Activated CD4-positive, alpha-beta T cell treated with anti-CD3 and anti-CD28 coated beads for 4 hours (primary cell): Measurements from ENCODE around the gene SEMA5A.
"Not testable (repeated sequence)": the region's sequence is repeated elsewhere in the genome, so short reads cannot be mapped to it uniquely, and the experiment has no call there.

Experiments
- DNase-seq, 2 donors: peaks; one replicate each; pipeline ENCODE4 v3.0.0-alpha.2; 2020

Gene SEMA5A

GRCh38 chr5:9431496-9432258 is 114.2 kb downstream of the SEMA5A start:
- DNase-seq = no peak

- DNase-seq = no peak
Observed at GRCh38 chr5:9431151-9431495, 114.8 kb downstream of the SEMA5A start.

GRCh38 chr5:9430306-9430705 is 115.6 kb downstream of the SEMA5A start:
- DNase-seq = no peak

DNA sequence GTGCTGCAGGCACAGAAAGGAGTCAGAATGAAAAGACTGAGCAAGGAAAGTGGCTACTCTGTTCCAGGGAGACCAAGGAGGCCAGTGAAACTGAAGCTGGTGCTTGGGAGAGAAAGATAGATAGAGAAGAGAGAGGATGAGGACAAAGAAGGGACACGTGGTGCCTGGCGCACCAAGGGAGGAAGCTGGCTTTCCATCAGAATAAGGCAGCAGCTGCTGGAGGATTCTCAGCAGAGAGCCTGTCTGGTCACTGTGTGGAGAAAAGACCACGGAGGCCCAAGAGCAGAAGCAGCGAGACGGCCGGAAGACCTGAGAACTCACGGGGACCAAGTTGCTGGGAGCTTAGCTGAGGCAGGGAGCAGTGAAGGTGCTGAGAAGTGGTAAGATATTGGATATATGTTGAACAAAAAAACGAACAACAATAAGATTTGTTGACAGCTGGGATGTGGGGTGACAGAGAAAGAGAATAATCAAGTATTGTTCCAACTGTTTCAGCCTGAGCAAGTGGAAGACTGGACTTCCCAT is 116.1 kb downstream of the SEMA5A start:
- DNase-seq = no peak

DNA sequence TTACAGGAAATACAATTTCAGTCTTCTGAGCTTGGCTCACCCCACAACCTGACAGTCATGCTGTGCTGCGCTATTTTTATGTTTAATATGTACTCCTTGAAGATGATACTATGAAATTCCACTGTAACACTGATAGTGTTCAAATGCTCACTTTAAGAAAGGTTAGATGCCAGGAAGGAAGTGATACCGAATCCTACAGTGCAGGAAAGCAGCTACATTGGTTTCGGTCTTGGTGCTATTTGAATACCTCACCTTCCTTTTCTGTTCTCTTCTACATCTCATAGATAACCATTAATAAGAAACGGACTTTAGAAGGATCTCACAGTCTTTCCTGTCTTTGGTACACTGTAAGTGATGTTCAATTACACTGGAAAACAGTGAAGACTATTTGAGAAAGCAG is 117.6 kb downstream of the SEMA5A start:
- no peak for DNase-seq

DNA sequence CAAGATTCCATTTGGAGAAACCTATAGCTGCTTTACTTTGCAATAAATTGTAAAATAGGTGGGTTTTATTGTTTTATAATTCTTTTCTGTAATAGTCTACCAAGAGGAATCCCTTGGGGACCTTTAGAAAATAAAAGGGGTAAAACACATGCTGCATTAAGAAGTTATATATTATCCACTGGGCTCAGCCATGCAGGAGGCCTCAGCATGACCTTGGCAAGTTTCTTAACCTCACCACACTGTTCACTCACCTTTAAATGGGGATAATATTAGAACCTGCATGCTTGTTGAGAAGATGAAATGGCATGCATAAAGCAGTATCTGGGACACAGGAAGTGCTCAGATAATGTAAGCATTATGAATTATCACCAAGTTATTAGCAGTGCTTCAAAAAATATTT is 120.2 kb downstream of the SEMA5A start:
- DNase-seq = no peak

DNA sequence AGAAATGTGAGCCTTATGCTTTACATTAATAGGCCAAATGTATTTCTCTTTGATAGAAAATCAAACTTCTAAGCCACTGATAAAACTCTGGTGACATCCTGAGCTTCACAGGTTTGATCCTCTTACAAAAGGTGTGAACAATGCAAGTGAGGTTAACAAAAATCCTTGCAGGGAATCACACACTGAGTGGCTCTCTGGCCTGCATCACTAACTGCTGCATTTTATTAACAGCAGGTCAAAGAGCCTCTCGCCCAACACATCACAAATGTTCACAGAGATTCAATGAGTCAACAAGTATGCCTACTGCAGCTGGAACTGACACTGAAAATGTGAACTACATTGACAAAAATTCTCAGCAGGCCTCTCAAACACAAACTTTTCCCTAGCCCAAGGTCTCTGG is 122.3 kb downstream of the SEMA5A start:
- DNase-seq = no peak

GRCh38 chr5:9421884-9422283 is 124.0 kb downstream of the SEMA5A start:
- DNase-seq = no peak

DNA sequence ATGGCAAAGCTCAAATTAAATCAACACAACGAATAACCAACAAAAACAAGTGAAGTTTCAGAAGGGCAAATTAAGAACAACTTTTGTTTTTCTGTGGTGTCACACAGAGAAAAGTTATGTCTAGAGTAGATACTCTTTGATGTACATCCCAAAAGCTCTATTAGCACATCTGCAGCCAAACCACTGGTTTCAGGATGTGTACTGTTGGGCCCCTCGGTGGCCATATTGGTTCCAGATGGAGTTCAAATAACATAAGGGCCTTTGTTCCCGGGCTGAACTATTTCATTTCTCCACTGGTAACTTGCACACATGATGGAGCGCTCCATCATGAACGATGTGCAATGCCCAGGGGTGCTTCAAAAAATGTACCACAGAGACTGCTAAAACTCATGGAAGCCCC is 126.1 kb downstream of the SEMA5A start:
- no peak for DNase-seq

DNA sequence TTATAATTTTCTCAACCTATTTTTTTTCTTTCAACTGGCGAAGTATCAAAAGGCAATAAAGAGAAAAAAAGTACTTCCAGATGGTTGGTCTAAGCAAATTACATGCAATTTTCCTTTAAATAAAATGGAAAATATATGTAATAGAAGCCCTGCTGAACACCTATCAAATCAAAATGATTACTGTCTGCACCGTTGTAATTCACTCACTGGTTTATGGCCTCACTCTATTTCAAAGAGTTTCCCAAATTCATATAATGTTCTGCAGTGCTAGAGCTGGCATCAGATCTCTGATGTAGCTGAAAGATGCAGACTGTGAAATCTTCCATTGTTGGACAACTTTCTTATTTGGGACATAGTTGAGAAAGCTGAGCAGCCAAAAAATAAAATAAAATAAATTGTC is 130.3 kb downstream of the SEMA5A start:
- DNase-seq = no peak

- DNase-seq = no peak
Observed at GRCh38 chr5:9415091-9415490, 130.8 kb downstream of the SEMA5A start.

DNA sequence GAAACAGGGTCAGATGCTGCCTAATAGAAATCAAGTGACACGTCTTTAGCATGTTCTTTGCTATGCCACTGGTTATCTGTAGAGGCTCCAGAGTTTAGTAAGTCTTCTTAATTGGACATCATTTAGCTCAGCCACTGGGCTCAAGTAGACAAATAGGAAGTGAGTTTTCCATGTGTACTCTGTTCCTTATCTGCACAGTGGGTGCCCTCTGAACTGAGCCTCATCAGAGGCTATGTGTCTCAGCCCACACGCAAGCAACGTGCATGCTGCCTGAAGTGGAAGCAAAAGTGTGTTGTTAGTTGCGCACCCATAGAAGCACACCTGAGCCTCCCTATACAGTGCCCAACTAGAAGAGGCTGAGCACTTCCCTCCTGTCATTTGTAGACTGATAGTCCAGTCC is 134.7 kb downstream of the SEMA5A start:
- no peak for DNase-seq

DNA sequence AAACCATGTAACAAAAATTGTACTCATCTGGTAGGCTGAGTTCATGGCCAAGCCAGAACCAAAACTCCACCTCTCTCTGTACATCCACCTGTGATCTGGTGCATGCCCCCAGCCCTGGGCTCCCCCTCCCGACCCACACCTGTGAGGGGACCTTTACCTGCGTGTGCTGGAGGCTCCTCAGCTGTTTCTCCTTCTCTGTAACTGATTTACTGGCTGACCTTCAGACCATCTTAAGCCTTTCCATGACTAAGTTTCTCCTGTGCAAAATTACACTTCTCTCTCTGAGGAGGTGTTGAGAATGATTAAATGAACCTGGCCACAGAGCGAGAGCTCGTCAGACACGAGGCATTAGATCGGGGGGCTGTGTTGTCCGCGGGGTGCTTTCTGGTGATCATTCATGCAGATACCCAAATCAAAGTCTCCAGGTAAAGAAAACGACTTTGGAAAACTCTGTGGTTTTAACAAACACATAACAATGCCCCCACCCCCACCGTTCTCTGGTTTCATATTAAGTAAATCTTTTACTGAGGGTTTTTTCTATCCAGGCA is 136.4 kb downstream of the SEMA5A start:
- no peak for DNase-seq

DNA sequence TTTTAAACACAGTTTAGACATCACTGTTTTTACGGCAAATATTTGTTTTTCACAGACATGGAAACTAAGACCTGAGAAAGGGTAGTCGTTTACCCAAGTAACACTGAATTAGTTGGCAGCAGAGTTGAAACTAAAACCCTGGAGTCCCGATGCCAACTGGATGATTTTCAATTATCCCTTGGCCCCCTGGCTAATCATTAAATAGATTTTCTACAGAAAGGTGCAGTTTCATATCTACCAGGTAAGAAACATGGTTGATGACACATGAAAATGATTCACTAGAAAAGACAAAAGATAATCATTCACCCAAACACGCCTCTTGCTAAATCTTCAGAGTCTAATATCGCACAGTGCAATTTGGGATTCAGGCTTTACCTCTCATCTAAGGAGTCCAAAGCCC is 136.9 kb downstream of the SEMA5A start:
- no peak for DNase-seq

DNA sequence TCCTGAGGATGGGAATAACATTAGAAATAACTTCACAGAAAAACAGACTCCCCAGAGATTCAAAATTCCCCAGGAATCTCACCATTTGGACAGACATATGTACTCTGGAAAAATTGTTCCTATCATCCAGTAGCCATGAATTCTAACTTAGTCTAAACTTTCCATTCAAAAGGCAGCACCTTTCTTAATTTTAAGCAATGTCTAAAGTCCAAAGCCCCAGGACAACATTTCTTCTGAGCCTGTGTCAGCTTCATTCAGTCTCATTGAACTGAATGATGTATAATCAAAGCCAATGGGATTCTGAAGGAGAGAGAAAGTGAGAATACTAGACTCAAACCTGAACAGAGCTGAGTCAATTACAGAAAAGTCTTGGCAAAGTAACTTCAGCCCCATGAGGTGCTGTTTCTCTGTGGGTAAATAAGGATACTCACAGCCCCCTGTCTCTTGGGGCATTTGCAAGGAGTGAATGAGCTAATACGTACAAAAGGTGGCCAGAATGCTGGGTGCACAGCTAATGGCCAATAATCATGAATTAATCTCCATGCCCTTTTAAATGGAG is 140.6 kb downstream of the SEMA5A start:
- DNase-seq = no peak

GRCh38 chr5:9401786-9402472 is 143.9 kb downstream of the SEMA5A start:
- no peak for DNase-seq

- not testable (repeated sequence) for DNase-seq
Observed at GRCh38 chr5:9399783-9400182, 146.1 kb downstream of the SEMA5A start.

GRCh38 chr5:9399094-9399493 is 146.8 kb downstream of the SEMA5A start:
- DNase-seq = no peak

DNA sequence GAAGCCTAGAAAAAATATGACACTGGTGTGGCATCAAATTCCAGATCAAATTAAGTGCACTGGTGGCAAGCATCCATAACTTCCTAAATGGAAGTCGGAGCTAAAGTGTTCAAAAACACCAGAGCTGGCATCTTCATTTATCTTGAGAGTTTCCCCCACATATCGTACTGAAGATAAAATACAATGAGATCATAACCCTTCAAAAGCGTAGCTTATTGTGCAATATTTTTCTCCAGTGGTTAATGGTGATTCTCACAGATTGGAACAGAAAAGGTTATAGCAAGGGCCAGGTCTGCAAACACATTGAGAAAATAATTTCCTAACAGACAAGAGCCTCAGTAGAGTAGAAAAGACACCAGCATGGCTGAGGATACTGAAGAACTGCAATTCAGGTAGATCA is 147.6 kb downstream of the SEMA5A start:
- DNase-seq = no peak

DNA sequence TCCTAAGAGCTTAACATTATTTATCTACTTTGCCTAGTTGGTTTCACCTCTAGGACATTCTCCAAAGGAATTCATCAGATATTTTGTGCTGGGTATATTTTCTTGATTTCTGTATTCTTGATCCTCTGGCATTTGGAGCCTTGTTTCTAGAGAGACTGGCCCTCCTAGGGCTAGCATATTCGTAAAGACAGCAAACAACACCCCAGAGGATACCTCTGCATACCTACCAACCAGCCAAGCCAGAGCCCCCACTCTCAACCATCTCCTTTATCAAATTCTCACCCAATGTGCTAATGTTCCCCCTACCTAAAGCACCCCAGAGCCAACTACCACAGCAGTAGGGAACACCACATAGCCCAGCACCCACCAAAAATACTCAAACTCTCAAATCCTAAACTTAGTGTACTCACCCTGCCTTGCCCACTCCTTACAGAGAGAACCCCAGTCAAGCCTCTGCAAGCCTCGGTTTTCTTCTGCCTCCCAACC is 149.5 kb downstream of the SEMA5A start:
- no peak for DNase-seq

GRCh38 chr5:9395706-9396105 is 150.2 kb downstream of the SEMA5A start:
- no peak for DNase-seq

- no peak for DNase-seq
Observed at GRCh38 chr5:9394221-9394620, 151.7 kb downstream of the SEMA5A start.

DNA sequence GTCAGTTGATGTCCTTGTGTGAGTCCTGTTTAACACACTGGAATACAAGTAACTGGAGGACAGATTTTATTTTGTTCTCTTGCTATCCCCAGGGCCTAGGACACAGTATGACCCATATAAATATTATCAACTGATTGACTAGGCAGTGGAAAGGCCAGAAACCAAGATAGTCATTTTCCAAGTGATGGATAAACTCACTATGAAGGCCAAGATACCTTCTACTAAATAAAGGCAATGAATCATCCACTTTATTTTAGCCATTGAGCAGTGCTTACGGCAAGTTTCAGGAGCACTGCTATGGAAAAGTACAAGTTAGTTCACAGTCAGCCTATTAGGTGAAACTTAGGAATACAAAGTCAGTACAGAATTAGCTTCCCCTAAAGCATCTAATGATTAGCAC is 153.2 kb downstream of the SEMA5A start:
- DNase-seq = no peak

- no peak for DNase-seq
Observed at GRCh38 chr5:9391080-9391479, 154.8 kb downstream of the SEMA5A start.
